HAP-1 (cell line): ENCODE measurements around the gene PPP6R2.
"Not testable (repeated sequence)": the region's sequence is repeated elsewhere in the genome, so short reads cannot be mapped to it uniquely, and the experiment has no call there.

Experiments
- DNase-seq, 2 experiments: peaks; one replicate each; pipeline ENCODE4 v3.0.0-alpha.2; 2016 to 2020; ENCODE audit warnings: low spot score in 2 of 2
- H3K27me3 ChIP-seq: fragments of 250-450 bp; sonication (Bioruptor Pico); 2 replicates; pipeline ENCODE4 v1.5.1; 2020; ENCODE audit warnings: low read depth, mild to moderate bottlenecking, moderate library complexity
- H3K36me3 ChIP-seq: fragments of 250-450 bp; sonication (Bioruptor Pico); replicated peaks from 2 replicates; pipeline ENCODE4 v1.5.1; 2020; ENCODE audit warnings: mild to moderate bottlenecking
- H3K4me1 ChIP-seq: fragments of 250-450 bp; sonication (Bioruptor Pico); 2 replicates; pipeline ENCODE4 v1.5.1; 2020; ENCODE audit warnings: mild to moderate bottlenecking
- H3K4me3 ChIP-seq: fragments of 250-450 bp; sonication (Bioruptor Pico); 2 replicates; pipeline ENCODE4 v1.5.1; 2020; ENCODE audit warnings: mild to moderate bottlenecking, moderate library complexity
- H3K9me3 ChIP-seq: fragments of 250-450 bp; sonication (Bioruptor Pico); 2 replicates; pipeline ENCODE4 v1.5.1; 2020; ENCODE audit warnings: mild to moderate bottlenecking, moderate library complexity
- in situ Hi-C: fragments of 300-500 bp; cut with MboI; formaldehyde crosslinking; loops from 3 replicates; pipeline ENCODE4 v1.14.3; 2020; ENCODE audit warnings: low sequenced_read_pairs, inconsistent platforms, mixed read lengths

PPP6R2 gene

DNA sequence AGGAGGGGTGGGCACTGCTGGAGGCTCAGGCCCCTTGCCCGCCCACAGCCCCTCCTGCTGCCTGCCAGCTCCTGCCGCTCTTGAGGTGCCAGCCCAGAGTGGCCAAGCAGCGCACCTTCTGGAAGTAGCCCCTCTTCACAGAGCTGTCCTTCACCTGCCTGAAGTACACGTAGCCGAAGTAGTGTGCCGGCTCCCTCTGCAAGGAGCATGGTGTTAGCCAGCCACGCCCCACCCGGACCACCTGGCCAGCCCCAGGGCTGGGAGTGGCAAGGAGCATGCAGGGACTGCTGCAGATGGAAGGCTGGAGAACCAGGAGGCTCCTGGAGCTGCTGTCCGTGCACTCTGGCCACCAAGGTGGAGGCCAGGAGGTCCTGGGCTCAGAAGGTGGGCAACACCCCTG, 25.9 kb upstream of the PPP6R2 start:
- no peaks in the 10 kb centered on the region for H3K4me1 ChIP-seq
- in situ Hi-C loops = no loop called here
- DNase-seq = no peak
- no peaks in the 10 kb centered on the region for H3K9me3 ChIP-seq
- no peak overlapping the region for H3K4me3 ChIP-seq
- H3K36me3 ChIP-seq = no peaks in the 10 kb centered on the region
- no peaks in the 10 kb centered on the region; the same call in 1 of the 2 replicates for H3K27me3 ChIP-seq

DNA sequence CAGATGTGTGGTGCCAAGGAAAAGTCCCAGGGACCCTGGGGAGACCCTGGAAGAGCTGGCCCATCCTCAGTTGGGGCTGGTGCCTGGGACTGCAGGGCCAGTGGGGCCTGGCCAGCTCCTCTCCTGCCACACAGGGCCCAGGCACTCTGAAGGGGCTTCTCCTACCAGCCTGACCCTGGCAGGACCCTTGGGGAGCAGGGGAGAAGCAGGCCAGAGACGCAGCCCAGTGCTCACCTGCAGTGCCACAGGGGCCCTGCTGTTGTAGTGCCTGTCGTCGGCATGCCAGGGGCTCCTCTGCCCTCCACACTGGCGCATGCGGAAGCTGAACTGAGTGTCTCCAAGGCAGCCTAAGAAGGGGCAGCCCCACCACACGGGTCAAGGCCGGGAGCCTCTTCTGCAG, 25.5 kb upstream of the PPP6R2 start:
- no peak for DNase-seq
- in situ Hi-C loops = no loop called here
- no peaks in the 10 kb centered on the region for H3K36me3 ChIP-seq
- no peaks in the 10 kb centered on the region for H3K9me3 ChIP-seq
- H3K27me3 ChIP-seq = no peaks in the 10 kb centered on the region; the same call in 1 of the 2 replicates
- no peak overlapping the region for H3K4me3 ChIP-seq
- no peaks in the 10 kb centered on the region for H3K4me1 ChIP-seq

DNA sequence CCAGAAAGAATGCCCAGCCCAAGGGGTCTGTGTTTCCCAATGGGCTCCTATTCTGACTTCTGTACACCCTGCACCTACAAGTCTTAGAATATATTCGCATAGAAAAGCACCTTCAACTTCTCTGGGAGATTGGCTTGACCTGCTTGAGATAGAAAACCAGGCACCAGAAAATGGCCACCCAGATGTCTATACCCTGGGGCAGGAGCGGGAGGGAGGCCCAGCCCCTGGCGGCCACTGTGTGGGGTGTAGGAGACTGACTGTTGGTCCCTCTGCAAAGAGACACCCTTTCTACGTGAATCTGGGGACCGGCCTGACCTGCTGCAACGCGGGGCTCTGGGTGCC, 24.8 kb upstream of the PPP6R2 start:
- Histone ChIP-seq H3K4me3 (no peak overlapping the region), H3K36me3 (no peaks in the 10 kb centered on the region), H3K4me1 (no peaks in the 10 kb centered on the region), H3K9me3 (no peaks in the 10 kb centered on the region), H3K27me3 (no peaks in the 10 kb centered on the region; the same call in 1 of the 2 replicates)
- DNase-seq = no peak
- in situ Hi-C loops = no loop called here

DNA sequence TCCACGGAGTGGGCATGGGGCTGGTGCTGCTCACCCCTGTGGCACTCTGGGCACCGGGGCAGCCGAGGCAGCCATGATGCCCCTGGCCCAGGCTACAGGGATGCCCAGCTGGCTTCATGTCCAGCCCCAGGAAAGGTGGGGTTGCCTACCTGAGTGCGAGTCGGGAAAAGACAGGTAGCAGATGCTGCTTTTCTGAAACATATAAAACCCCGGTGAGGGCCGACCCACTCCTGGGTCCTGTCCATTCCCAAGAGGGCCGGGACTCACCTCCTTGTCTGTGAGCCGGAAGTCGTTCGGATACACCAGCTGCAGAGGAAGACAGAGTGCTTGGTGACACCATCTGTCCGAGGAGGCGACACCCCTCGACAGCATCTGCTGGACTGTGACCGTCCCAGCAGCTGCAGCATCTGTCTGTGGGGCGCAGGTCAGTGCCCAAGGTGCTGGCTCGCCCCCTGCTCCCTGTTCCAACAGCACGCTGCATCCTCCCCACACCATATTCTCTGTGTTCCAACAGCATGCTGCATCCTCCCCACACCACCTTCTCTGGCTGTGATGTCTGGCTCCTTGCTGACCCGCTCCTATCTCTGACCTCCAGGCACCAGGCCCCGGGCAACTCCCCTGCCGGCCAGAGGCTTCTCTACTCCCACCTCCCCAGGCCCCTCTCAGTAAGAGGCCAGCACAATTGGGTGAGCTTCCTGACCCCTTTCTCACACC, 24.3 kb upstream of the PPP6R2 start:
- no peak for DNase-seq
- H3K9me3 ChIP-seq = no peaks in the 10 kb centered on the region
- H3K36me3 ChIP-seq = no peaks in the 10 kb centered on the region
- H3K27me3 ChIP-seq = no peaks in the 10 kb centered on the region; the same call in 1 of the 2 replicates
- no peak overlapping the region for H3K4me3 ChIP-seq
- in situ Hi-C loops = no loop called here
- no peaks in the 10 kb centered on the region for H3K4me1 ChIP-seq

DNA sequence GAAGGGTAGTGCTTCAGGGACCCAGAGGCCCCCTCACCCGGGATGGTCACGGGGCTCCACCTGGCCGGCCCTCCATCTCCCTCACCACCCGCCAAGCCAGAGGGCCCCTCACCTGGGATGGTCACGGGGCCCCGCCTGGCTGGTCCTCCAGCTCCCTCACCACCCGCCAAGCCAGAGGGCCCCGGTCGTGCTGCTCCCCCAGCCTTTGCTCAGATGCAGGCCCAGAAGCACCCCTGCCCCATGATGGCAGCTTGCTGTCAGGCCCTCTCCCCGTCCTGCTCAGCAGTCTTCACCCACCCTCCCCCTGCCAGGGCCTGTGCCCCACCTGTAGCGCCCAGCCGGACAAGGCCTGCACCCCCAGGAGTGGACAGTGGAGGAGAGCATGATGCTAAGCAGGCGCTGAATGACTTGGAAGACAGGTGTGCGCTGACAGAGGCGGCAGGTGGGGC, 23.6 kb upstream of the PPP6R2 start:
- no peaks in the 10 kb centered on the region; the same call in 1 of the 2 replicates for H3K27me3 ChIP-seq
- H3K9me3 ChIP-seq = no peaks in the 10 kb centered on the region
- in situ Hi-C loops = no loop called here
- DNase-seq = no peak
- H3K36me3 ChIP-seq = no peaks in the 10 kb centered on the region
- no peak overlapping the region for H3K4me3 ChIP-seq
- no peaks in the 10 kb centered on the region for H3K4me1 ChIP-seq

DNA sequence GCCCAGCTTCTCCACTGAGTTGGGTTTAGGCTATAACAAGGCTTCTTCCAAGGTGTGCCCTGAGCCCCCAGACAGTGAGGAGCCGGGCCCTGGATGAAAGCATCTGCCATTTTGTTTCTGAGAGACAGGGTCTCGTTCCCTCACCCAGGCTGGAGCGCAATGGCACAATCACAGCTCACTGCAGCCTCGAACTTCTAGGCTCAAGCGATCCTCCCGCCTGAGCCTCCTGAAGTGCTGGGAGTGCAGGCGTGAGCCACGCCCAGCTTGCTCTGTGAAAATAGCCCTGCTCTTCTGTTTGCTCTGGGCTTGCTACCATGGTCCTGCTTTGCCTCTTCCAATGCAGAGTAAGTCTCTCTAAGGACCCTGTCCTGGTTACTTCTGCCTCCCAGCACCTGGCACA, 23.0 kb upstream of the PPP6R2 start:
- in situ Hi-C loops = loop anchor here (10.0 kb wide), 1 partner anchor 45 kb away; the partner anchor contains the start of gene MAPK11
- Histone ChIP-seq H3K9me3 (no peaks in the 10 kb centered on the region), H3K4me1 (no peaks in the 10 kb centered on the region), H3K4me3 (no peak overlapping the region), H3K27me3 (no peaks in the 10 kb centered on the region; the same call in 1 of the 2 replicates), H3K36me3 (no peaks in the 10 kb centered on the region)
- peak in 1 of 2 experiments; percentile 6 for DNase-seq

DNA sequence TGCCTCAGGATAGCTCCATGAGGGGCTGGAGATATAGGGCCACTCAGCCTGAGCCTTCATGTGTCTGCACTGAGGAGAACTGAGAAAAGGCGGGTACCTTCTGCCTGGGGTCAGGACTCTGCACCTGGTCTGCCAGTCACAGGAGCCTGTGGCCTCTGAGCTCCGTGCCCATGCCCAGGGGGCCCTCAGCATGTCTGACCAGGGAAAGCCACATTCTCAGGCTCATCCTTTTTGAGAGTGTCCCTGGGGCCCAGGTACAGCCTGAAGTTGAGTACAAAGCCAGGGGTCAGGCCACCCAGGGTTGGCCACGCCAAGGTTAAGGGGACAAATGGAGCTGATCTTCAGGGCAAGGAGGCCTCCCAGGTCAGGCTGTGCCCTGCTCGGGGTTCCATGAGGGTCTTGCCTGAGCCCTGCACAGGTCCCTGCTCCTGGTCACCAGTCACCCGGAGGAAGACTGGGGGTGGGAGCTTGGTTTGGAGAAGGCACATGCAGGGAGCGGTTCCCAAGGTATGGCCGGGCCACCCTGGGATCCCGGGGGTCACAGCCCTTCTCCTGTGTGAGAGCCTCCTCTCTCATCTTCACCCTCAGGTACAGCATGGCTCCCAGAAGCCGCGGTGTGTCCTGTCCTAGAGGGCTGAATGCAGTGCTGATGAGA, 22.3 kb upstream of the PPP6R2 start:
- Histone ChIP-seq H3K4me1 (no peaks in the 10 kb centered on the region), H3K4me3 (no peak overlapping the region), H3K9me3 (no peaks in the 10 kb centered on the region), H3K36me3 (no peaks in the 10 kb centered on the region), H3K27me3 (no peaks in the 10 kb centered on the region)
- in situ Hi-C loops = loop anchor here (10.0 kb wide), 1 partner anchor 46 kb away; the partner anchor contains the start of gene MAPK11
- peak in 1 of 2 experiments; percentile 5 for DNase-seq

DNA sequence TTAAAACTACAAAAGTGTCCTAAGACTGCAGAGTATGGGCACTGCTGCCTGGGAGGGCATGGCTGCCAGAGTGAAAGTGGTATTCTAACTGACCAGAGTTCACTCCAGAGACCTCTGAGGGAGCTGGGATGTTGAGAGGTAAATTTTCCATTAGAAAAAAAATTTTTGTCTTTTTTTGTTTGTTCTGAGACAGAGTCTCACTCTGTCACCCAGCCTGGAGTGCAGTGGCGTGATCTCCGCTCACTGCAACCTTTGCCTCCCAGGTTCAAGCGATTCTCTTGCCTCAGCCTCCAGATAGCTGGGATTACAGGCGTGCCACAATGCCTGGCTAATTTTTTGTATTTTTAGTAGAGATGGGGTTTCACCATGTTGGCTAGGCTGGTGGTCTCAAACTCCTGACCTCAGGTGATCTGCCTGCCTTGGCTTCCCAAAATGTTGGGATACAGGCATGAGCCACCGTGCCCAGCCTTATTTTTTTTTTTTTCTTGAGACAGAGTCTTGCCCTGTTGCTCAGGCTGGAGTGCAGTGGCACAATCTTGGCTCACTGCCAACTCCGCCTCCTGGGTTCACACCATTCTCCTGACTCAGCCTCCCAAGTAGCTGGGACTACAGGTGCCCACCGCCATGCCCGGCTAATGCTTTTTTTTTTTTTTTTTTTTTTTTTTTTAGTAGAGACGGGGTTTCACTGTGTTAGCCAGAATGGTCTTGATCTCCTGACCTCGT, 20.6 kb upstream of the PPP6R2 start:
- in situ Hi-C loops = loop anchor here (10.0 kb wide), 1 partner anchor 48 kb away; the partner anchor contains the start of gene MAPK11

DNA sequence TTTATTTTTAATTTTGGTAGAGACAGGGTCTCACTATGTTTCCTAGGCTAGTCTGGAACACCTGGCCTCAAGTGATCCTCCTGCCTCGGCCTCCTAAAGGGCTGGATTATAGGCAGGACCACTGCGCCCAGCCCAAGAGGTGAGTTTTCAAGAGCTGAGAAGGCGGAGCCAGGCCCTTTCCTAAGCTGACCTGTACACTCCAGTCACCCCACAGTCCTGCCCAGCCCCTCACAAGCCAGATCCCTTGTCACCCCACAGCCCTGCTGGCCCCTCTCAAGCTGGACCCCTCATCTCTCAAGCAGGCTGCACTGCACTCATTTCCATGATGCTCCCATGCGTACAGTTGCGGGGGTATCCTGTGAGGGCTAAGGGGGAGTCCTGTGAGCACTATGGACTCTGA, 19.2 kb upstream of the PPP6R2 start:
- peaks cover 10% of the 10 kb centered on the region for H3K4me1 ChIP-seq
- no peaks in the 10 kb centered on the region for H3K36me3 ChIP-seq
- no peaks in the 10 kb centered on the region for H3K9me3 ChIP-seq
- H3K4me3 ChIP-seq = no peak overlapping the region
- no peaks in the 10 kb centered on the region for H3K27me3 ChIP-seq
- DNase-seq = peak in 1 of 2 experiments; percentile 4
- in situ Hi-C loops = loop anchor here (10.0 kb wide), 1 partner anchor 49 kb away; the partner anchor contains the start of gene MAPK11

More for the DNA sequence above, 20.6 kb upstream of the PPP6R2 start:
- not testable (repeated sequence) for H3K4me3 ChIP-seq, H3K27me3 ChIP-seq, H3K36me3 ChIP-seq, H3K9me3 ChIP-seq, H3K4me1 ChIP-seq
- DNase-seq = peak in 1 of 2 experiments; percentile 10

DNA sequence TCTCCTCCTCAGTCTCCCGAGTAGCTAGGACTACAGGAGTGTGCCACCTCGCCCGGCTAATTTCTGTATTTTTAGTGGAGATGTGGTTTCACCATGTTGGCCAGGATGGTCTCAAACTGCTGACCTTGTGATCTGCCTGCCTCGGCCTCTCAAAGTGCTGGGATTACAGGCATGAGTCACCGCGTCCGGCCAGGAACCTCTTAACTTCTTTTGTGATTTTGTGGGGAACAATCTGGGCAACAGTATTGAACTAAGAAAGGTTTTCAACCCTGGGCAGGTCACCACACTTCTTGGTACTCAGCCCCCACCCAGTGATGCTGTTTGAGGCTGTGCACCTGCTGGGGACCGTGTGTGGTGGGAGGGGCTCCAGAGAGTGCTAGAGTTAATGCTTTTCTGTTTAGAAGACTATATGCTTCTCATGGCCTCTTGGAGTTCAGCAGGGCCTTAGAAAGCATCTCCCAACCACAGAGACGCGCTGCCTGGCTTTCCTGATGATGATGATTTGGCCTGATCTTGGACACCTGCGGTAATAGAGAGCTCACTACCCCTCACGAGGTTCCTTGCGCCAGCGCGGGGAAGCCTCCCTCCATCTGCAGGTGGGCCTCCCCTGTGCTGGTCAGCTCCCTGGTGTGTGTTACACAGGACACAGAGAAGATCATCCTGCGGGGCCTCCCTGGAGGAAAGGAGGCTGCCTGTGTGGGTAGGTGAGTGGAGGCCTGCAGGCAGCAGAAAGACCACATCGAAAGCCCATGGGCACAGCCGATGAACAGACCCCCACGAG, 17.5 kb upstream of the PPP6R2 start:
- H3K36me3 ChIP-seq = no peaks in the 10 kb centered on the region

DNA sequence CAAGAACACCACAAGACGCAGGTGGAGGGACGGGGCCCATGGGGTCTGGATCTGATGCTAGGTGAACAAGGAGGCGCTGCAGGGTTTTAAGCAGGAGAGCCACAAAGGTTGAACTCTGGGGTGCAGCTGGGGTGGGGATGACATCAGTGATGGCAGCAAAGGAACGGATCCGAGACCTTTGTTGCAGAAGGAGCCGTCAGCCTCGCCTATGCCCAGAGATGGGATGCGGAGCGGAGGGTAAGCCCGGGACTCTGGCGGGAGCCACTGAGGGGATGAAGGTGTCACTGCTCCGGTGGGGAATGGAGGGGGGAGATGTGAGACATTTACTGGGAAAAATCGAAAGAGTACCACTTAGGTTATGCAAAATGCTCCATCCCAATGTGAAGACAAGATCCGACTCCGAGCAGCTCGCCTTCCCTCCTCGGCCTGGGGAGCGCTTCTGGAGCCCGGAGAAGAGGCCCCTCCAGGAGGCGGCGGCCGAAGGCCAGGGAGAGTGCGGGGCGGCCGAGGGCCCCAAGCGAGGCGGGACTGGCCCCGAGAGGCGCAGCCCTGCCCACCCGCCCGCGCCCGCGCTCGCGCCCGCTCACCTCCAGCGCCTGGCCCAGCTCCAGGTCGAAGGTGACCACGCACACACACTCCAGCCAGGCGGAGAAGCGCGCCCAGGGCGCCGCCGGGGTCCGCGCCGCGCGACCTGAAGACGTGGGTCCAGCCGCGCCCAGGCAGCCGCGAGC, 16.7 kb upstream of the PPP6R2 start:
- H3K36me3 ChIP-seq = no peaks in the 10 kb centered on the region
- no peak for DNase-seq

More for the DNA sequence above, 17.5 kb upstream of the PPP6R2 start:
- in situ Hi-C loops = loop anchor here (5.0 to 10.0 kb wide), 2 partner anchors 51 to 73 kb away; partner anchors contain the start of genes HDAC10 and MAPK11
- no peaks in the 10 kb centered on the region for H3K9me3 ChIP-seq
- H3K4me3 ChIP-seq = peak overlapping the region; percentile 42
- peaks cover 10% of the 10 kb centered on the region for H3K4me1 ChIP-seq
- no peak for DNase-seq
- H3K27me3 ChIP-seq = no peaks in the 10 kb centered on the region

DNA sequence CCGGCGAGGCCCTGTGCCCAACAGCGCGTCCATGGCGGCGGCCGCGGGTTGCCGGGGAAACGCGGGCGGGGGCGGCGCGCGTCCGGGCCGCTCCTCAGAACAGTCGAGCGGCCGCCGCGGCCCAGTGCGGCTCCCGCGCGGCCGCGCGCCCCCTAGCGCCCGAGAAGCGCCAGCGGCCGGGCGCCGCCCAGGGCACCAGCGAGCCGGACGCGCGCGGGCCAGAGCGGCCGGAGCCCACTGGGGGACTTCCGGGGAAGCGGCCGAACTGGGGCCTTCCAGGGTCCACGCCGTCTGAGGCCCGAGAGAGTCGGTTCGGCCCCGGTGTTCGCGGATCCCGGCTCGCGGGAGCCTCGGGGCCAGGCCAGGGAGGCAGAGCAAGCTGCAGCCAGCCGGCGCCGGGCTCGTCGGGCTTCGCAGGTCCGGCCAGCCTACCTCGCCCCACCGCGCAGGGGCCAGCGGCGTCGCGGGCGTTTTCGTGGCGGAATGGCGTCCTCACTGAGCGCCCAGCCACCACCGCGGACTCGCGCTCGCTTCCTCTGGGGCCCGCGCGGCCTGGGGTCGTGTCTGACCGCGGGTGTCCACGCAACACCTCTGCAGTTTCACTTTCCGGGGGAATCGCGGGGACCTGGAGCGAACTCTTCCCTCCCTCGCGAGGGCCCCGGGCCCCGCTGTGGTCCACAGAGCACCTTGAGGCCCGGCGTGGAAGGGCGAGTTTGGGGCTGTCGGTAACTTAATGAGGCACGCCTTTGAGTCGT, 16.0 kb upstream of the PPP6R2 start, which contains the start of gene DENND6B:
Gene DENND6B (minus strand): TSS at position 57 of the 755 bp plus-strand sequence. CDS start 24 bp downstream, at position 33.
- in situ Hi-C loops = loop anchor here (5.0 to 10.0 kb wide), 2 partner anchors 52 to 75 kb away; partner anchors contain the start of genes HDAC10 and MAPK11
- Histone ChIP-seq H3K9me3 (no peaks in the 10 kb centered on the region), H3K4me3 (peak within 1 kb of the TSS; percentile 59), H3K27me3 (no peaks in the 10 kb centered on the region), H3K36me3 (no peaks in the 10 kb centered on the region), H3K4me1 (peaks cover 10% of the 10 kb centered on the region)
- DNase-seq = peak; percentile 65 to 83

More for the DNA sequence above, 16.7 kb upstream of the PPP6R2 start:
- H3K4me1 ChIP-seq = peaks cover 10% of the 10 kb centered on the region
- peak overlapping the region; percentile 42 for H3K4me3 ChIP-seq
- no peaks in the 10 kb centered on the region for H3K9me3 ChIP-seq
- in situ Hi-C loops = loop anchor here (5.0 to 10.0 kb wide), 2 partner anchors 52 to 74 kb away; partner anchors contain the start of genes HDAC10 and MAPK11
- H3K27me3 ChIP-seq = no peaks in the 10 kb centered on the region
